ENCODE results near the gene INSR. TPM values are rescaled to one million over a fixed set of nuclear protein-coding genes. Genes with fewer than 3 reads are reported as not detected.

Gene INSR
- total RNA-seq, 1 donor = 44.2 TPM

GRCh38 chr19:7280940-7281666 is 13.1 kb downstream of the INSR start:
- H2AFZ ChIP-seq (ENCODE audit: low read length) = no peak overlapping the region
- H3K27me3 ChIP-seq (ENCODE audit: insufficient read depth, low read length) = no peaks in the 10 kb centered on the region
- H3K27ac ChIP-seq (ENCODE audit: low read depth, low read length) = no peak overlapping the region
- DNase-seq (ENCODE audit: insufficient read length, low spot score, missing footprints) = no peak
- TF ChIP-seq, protein P1, sequence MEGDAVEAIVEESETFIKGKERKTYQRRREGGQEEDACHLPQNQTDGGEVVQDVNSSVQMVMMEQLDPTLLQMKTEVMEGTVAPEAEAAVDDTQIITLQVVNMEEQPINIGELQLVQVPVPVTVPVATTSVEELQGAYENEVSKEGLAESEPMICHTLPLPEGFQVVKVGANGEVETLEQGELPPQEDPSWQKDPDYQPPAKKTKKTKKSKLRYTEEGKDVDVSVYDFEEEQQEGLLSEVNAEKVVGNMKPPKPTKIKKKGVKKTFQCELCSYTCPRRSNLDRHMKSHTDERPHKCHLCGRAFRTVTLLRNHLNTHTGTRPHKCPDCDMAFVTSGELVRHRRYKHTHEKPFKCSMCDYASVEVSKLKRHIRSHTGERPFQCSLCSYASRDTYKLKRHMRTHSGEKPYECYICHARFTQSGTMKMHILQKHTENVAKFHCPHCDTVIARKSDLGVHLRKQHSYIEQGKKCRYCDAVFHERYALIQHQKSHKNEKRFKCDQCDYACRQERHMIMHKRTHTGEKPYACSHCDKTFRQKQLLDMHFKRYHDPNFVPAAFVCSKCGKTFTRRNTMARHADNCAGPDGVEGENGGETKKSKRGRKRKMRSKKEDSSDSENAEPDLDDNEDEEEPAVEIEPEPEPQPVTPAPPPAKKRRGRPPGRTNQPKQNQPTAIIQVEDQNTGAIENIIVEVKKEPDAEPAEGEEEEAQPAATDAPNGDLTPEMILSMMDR (IDR thresholded peaks at IDR 0.05; ENCODE audit: extremely low read depth, low read depth, low read length) = no peak
- H3K4me3 ChIP-seq (ENCODE audit: insufficient read depth, low read length) = no peak overlapping the region
- no peaks in the 10 kb centered on the region for H3K9me3 ChIP-seq (ENCODE audit: low read depth, low read length)
- H3K4me1 ChIP-seq (ENCODE audit: insufficient read depth, low read length) = no peaks in the 10 kb centered on the region
- H3K79me2 ChIP-seq (ENCODE audit: insufficient read depth, low read length) = no peaks in the 10 kb centered on the region
- H3K36me3 ChIP-seq (ENCODE audit: insufficient read depth, low read length) = no peaks in the 10 kb centered on the region
- no peaks in the 10 kb centered on the region for H4K20me1 ChIP-seq (ENCODE audit: insufficient read depth, low read length)
- H3K4me2 ChIP-seq (ENCODE audit: insufficient read depth, low read length) = no peak overlapping the region

DNA sequence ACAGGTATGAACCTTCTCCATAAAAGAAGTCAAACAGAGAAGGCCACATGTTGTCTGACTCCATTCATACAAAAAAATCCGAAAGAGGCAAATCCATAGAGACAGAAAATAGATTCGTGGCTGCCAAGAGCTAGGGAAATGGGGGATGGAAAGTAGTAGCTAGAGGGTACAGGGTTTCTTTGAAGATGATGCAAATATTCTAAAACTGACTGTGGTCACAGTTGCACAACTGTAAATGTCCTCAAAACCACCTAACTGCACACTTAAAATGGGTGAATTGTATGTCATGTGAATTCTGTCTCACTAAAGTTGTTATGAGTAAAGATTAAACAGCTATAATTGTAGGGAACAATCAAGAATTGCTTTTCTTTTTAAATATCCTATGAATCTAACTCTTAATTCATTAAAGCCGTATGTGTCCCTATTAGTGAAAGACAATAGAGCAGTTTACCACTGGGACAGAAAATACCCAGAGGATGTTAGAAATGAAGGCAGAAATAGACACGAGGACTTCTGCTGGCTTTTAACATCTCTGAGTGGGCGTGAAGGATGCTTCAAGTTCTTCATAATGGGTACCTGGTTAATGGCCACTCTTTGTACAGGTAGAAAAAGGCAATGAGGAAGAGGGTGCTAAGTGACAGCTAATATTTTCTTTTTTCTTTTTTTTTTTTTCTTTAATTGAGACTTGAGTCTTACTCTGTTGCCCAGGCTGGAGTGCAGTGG is 21.2 kb downstream of the INSR start:
- Histone ChIP-seq H2AFZ (ENCODE audit: low read length) (no peak overlapping the region), H3K27ac (ENCODE audit: low read depth, low read length) (no peak overlapping the region), H3K36me3 (ENCODE audit: insufficient read depth, low read length) (no peaks in the 10 kb centered on the region), H3K4me3 (ENCODE audit: insufficient read depth, low read length) (no peak overlapping the region), H3K9me3 (ENCODE audit: low read depth, low read length) (no peaks in the 10 kb centered on the region), H3K4me2 (ENCODE audit: insufficient read depth, low read length) (no peak overlapping the region), H3K27me3 (ENCODE audit: insufficient read depth, low read length) (no peaks in the 10 kb centered on the region), H3K79me2 (ENCODE audit: insufficient read depth, low read length) (no peaks in the 10 kb centered on the region), H3K4me1 (ENCODE audit: insufficient read depth, low read length) (peaks cover 3% of the 10 kb centered on the region), H4K20me1 (ENCODE audit: insufficient read depth, low read length) (no peaks in the 10 kb centered on the region)
- TF ChIP-seq, protein P1 (IDR thresholded peaks at IDR 0.05; ENCODE audit: extremely low read depth, low read depth, low read length) = no peak
- DNase-seq (ENCODE audit: insufficient read length, low spot score, missing footprints) = no peak

DNA sequence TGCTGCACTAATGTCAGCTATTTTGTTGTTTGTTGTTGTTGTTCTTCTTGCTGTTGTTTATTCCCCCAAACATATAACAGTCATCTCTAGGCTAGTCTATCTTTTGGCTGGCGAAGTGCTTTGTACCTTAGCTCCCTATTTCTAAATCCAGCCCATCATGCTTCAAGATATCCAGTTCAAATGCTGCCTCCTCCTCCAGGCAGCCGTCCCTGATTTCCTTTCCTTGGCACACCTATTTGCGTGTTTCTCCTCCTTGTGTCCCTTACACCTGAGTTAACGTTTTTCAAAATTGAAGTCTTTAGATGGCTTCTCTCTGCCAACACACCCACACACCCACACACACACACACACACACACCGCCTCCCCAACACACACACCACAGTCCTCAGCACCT is 25.5 kb downstream of the INSR start:
- Histone ChIP-seq H3K4me1 (ENCODE audit: insufficient read depth, low read length) (peaks cover 3% of the 10 kb centered on the region), H3K4me2 (ENCODE audit: insufficient read depth, low read length) (no peak overlapping the region), H3K27me3 (ENCODE audit: insufficient read depth, low read length) (no peaks in the 10 kb centered on the region), H3K4me3 (ENCODE audit: insufficient read depth, low read length) (no peak overlapping the region), H3K27ac (ENCODE audit: low read depth, low read length) (no peak overlapping the region), H3K36me3 (ENCODE audit: insufficient read depth, low read length) (no peaks in the 10 kb centered on the region), H2AFZ (ENCODE audit: low read length) (no peak overlapping the region), H3K9me3 (ENCODE audit: low read depth, low read length) (no peaks in the 10 kb centered on the region), H3K79me2 (ENCODE audit: insufficient read depth, low read length) (no peaks in the 10 kb centered on the region), H4K20me1 (ENCODE audit: insufficient read depth, low read length) (peaks cover 5% of the 10 kb centered on the region)
- TF ChIP-seq, protein P1 (IDR thresholded peaks at IDR 0.05; ENCODE audit: extremely low read depth, low read depth, low read length) = no peak
- no peak for DNase-seq (ENCODE audit: insufficient read length, low spot score, missing footprints)
